CD4-positive, alpha-beta T cell treated with Interleukin-1 beta for 1 hour (primary cell): ENCODE data around the gene PRKCG.

Source experiments
- DNase-seq, 2 donors: peaks; one replicate each; pipeline ENCODE4 v3.0.0-alpha.2; 2020 to 2022

The PRKCG gene

GRCh38 chr19:53898636-53899341 lies 16.8 kb downstream of the PRKCG start:
- DNase-seq: no peak

GRCh38 chr19:53900191-53900860 lies 18.3 kb downstream of the PRKCG start:
- no peak for DNase-seq

GRCh38 chr19:53903055-53903680 lies 21.2 kb downstream of the PRKCG start:
- peak in 1 of 2 donors; percentile 45 for DNase-seq

DNA sequence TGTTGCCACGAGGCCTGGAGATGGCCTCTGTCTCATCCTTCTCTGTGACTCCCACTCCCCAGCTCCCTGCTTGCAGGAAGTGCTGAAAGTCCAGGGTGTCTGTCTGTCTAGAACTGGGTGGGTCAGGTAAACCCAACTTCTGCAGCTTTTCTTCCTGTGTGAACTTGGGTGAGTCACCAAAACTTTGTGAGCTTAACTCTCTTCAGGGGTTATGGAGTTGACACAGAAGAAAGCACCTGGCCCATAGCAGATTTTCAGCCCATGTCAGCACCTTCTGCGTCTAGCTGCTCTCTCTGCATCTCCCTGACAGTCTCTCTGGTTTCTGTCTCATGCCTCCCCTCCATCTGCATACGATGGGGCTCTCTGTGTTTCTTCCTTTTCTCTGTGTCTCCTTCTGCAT lies 22.9 kb downstream of the PRKCG start:
- no peak for DNase-seq

DNA sequence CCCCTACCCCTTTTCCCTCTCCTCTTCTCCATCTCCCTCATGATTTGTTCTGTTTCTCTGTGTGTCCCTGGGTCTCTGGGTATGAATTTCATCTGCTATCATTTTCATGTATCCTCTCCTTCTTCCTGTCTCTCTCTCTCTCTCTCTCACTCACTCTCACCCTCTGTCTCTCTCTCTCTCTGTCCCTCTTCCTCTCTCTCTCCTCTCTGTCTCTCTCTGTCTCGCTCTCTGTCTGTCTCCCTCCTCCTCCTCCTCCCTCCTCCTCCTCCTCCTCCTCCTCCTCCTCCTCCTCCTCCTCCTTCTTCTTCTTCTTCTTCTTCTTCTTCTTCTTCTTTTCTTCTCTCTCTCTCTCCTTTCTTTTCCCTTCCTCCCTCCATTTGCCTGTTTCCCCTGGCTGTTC lies 23.8 kb downstream of the PRKCG start:
- DNase-seq: no peak

DNA sequence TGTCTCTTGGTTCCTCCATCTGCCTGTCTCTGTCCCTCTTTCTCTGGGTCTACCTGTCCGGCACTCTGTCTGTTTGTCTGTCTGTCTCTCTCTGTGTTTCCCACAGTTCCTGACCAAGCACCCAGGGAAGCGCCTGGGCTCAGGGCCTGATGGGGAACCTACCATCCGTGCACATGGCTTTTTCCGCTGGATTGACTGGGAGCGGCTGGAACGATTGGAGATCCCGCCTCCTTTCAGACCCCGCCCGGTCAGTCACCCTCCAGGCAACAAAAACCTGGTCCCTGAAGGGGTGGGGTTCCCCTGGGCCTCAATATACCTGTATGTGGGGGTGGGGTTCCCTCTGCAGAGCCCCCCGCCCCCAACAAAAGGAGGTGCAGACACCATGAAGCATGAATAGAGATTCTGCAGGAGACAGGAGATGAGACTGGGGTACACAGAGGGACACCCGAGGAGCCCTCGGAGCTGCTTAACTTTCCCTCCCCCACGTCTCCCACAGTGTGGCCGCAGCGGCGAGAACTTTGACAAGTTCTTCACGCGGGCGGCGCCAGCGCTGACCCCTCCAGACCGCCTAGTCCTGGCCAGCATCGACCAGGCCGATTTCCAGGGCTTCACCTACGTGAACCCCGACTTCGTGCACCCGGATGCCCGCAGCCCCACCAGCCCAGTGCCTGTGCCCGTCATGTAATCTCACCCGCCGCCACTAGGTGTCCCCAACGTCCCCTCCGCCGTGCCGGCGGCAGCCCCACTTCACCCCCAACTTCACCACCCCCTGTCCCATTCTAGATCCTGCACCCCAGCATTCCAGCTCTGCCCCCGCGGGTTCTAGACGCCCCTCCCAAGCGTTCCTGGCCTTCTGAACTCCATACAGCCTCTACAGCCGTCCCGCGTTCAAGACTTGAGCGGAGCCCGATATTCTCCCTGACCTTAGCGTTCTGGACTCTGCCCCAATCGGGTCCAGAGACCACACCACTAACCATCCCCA lies 24.5 kb downstream of the PRKCG start:
- peak; percentile 63 to 66 for DNase-seq

DNA sequence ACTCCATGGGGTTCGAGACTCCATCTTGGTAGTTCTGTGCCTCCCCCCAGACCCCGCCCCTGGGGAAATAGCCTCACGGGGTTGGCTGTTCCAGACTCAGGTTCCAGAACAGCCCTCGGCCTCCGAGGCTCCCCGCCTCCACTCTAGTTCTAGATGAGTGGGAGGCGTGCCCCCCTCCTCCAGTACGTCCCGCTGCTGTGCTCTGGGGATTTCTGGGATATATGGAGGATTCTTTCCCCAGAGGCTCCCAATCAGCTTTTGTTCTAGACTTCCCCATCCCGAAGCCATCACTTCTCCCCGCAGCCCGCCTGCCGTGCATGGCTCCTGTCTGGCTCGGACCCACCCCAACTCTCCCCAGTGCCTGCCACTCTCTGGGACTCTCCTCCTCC lies 25.2 kb downstream of the PRKCG start:
- DNase-seq: no peak

- DNase-seq: no peak
These were observed 25.7 kb downstream of the PRKCG start for GRCh38 chr19:53907690-53908089.

- DNase-seq: peak; percentile 43 to 44
These were observed 26.3 kb downstream of the PRKCG start for GRCh38 chr19:53908106-53908934.

DNA sequence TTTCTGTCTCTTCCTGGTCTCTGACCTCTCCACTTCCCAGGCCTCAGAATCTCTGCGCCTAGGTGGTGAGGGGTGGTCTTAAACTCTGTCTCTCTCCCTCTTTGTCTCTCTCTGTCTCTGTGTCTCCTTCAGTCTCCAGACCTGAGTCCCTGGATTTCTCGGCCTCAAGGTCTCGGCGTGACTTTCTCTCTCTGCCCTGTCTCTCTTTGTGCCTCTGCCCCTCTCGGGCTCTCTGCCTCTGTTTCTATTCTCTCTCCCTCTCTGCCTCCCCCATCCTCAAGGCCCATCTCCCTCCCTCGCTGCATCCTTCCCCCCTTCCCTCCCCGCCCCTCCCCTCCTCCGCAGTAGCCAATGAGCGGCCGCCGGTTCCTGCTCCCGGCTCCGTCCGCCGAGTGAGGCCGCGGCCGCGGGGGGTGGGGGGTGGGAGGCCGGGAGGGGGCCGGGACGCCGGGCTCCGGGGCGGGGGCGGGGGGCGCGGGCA lies 27.0 kb downstream of the PRKCG start, which contains the start of gene CACNG7:
TSS of gene CACNG7 (plus strand) at position 344 of the 481 bp plus-strand sequence. CDS start 3,554 bp downstream, outside the sequence.
- no peak for DNase-seq

GRCh38 chr19:53909471-53910169 lies 27.6 kb downstream of the PRKCG start:
- DNase-seq: no peak

DNA sequence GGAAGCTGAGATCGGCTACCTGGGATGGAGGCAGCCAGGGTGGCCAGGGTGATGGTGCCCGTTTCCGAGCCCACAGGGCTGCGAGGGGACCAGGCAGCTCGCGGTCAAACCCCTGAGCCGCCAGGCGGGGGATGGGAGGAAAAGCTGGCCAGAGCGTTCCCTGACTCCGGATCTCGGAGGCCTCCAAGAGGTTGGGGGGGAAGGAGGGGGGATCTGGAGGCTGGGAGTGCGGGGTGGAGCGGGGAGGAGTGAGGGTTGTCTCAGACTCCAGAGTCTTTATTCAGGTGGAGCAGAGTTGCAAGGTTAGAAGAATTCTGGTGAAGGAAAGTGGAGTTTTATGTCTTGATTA lies 28.1 kb downstream of the PRKCG start:
- DNase-seq: no peak

- DNase-seq: no peak
These were observed 30.7 kb downstream of the PRKCG start for GRCh38 chr19:53912653-53913052.

- DNase-seq: no peak
These were observed 33.0 kb downstream of the PRKCG start for GRCh38 chr19:53915000-53915399.

DNA sequence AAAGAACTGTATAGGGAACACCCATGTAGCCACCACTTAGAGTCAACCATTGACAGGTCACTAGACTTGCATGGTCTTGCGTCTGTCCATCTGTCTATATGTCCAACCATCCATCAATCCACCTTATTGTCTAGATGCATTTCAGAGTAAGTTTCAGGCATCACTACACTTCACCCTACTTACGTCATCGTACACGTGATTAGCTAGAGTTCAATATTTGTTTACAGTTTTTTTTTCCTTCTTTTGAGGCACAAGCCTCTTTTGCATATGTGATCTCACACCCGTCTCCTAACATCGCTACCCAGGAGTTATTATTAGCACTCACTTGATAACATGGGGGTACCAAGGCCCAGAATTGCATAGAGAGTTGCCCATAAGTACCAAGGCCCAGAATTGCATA lies 34.0 kb downstream of the PRKCG start:
- DNase-seq: no peak

- no peak for DNase-seq
These were observed 35.4 kb downstream of the PRKCG start for GRCh38 chr19:53917356-53917755.

- peak; percentile 8 to 25 for DNase-seq
These were observed 45.7 kb downstream of the PRKCG start for GRCh38 chr19:53927739-53928138.

DNA sequence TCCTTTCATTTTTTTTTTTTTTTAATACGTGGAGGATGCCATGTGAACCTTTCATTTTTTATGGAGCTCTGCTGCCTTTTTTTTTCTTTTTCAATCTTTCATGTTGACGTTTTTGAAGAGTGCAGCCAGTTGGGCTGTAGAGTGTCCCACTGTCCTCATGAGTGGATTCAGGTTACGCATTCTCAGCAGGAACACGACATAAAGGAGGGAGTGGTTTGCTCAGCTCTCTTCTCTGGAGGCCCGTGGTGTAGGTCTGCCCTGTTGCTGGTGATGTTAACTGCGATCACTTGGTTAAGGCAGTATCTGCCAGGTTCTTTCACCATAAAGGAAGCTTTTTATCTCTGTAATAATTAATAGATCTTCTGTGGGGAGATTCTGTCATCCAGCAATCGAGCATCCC lies 54.0 kb downstream of the PRKCG start:
- DNase-seq: no peak

- DNase-seq: no peak
These were observed 60.2 kb downstream of the PRKCG start for GRCh38 chr19:53942001-53942786.

- no peak for DNase-seq
These were observed 62.4 kb downstream of the PRKCG start for GRCh38 chr19:53944416-53944815.
